Endothelial cell of umbilical vein (primary cell): Measurements from ENCODE around the gene GABRA5. TPM values are rescaled to one million over a fixed set of nuclear protein-coding genes. Genes with fewer than 3 reads are reported as not detected.

Experiments used
- BruUV-seq: library from RNA; stranded (reverse); fragments of 400-500 nt; replicated peaks from 2 replicates; lab custom pipeline; 2021; lab: Mats Ljungman, UMichigan
- CTCF ChIA-PET: fragments of 300-600, 350-600 bp; sonication (Branson Sonifier 250); formaldehyde crosslinking; loops from one replicate; lab custom pipeline; 2021; ENCODE audit warnings: antibody characterized with exemption, inconsistent platforms; lab: Charles Lee
- POLR2A ChIA-PET: fragments of 300-600, 350-600 bp; sonication (Branson Sonifier 250); formaldehyde crosslinking; loops from one replicate; lab custom pipeline; 2021; ENCODE audit warnings: antibody characterized with exemption, inconsistent platforms; lab: Charles Lee
- DNase-seq: peaks from one replicate; pipeline ENCODE4 v3.0.0-alpha.2; 2011; ENCODE audit warnings: low read depth, low spot score
- FAIRE-seq: peaks from 2 replicates; lab custom pipeline; 2011; peaks lifted over from hg19 to GRCh38; lab: Jason Lieb, UNC
- H2AFZ ChIP-seq: 2 replicates; pipeline ENCODE4 v1.6.0; 2012; ENCODE audit warnings: low read depth, low read length, control low read depth, inconsistent platforms
- H3K27ac ChIP-seq: 2 replicates; pipeline ENCODE4 v1.5.1; 2011; ENCODE audit warnings: low read depth, mild to moderate bottlenecking, control low read depth, low read length, moderate library complexity; ENCODE audit not compliant: insufficient read depth
- H3K27me3 ChIP-seq, 2 experiments: 2 replicates each; pipeline versions ENCODE4 v1.6.0 to v1.6.1; 2011; ENCODE audit warnings: low read length in 2 of 2, mixed read lengths in 1 of 2; ENCODE audit not compliant: control insufficient read depth in 2 of 2, insufficient read depth in 2 of 2
- H3K36me3 ChIP-seq, 2 experiments: 2 replicates in 1 of 2; 3 replicates in 1 of 2; pipeline ENCODE4 v1.5.1; 2011; ENCODE audit warnings: low read length in 2 of 2, mild to moderate bottlenecking in 1 of 2, moderate library complexity in 1 of 2; ENCODE audit not compliant: control insufficient read depth in 2 of 2, insufficient read depth in 2 of 2; ENCODE audit errors: extremely low read depth in 1 of 2
- H3K4me1 ChIP-seq: 3 replicates; pipeline ENCODE4 v1.5.1; 2011; ENCODE audit warnings: mild to moderate bottlenecking, low read length; ENCODE audit not compliant: control insufficient read depth, insufficient read depth; ENCODE audit errors: extremely low read depth
- H3K4me2 ChIP-seq: 2 replicates; pipeline ENCODE4 v1.6.1; 2011; ENCODE audit warnings: low read length, control low read depth, mixed read lengths; ENCODE audit not compliant: insufficient read depth
- H3K4me3 ChIP-seq, 3 experiments: fragments of 200-600 bp in 1 of 3; sonication (generic), shearing (Covaris generic) in 1 of 3; replicated peaks in 1 of 3; 2 replicates each; pipeline ENCODE4 v1.5.1; 2011 to 2016; ENCODE audit warnings: control low read depth in 3 of 3, low read length in 3 of 3, mild to moderate bottlenecking in 2 of 3, inconsistent platforms in 1 of 3, low read depth in 1 of 3, moderate library complexity in 1 of 3; ENCODE audit not compliant: insufficient read depth in 1 of 3
- H3K79me2 ChIP-seq: 2 replicates; pipeline ENCODE4 v1.6.0; 2012; ENCODE audit warnings: low read length, inconsistent platforms; ENCODE audit not compliant: control insufficient read depth, insufficient read depth
- H3K9ac ChIP-seq: replicated peaks from 2 replicates; pipeline ENCODE3; 2011; ENCODE audit warnings: low read length, control low read depth; ENCODE audit not compliant: insufficient read depth; ENCODE audit errors: extremely low read depth
- H3K9me1 ChIP-seq: replicated peaks from 3 replicates; pipeline ENCODE4 v1.6.0; 2011; ENCODE audit warnings: mild to moderate bottlenecking, low read length; ENCODE audit not compliant: control insufficient read depth, insufficient read depth; ENCODE audit errors: extremely low read depth
- H3K9me3 ChIP-seq: replicated peaks from 2 replicates; pipeline ENCODE4 v1.5.1; 2012; ENCODE audit warnings: low read length, inconsistent platforms; ENCODE audit not compliant: control insufficient read depth, insufficient read depth
- H4K20me1 ChIP-seq: replicated peaks from 2 replicates; pipeline ENCODE3; 2011; ENCODE audit warnings: mild to moderate bottlenecking, low read length; ENCODE audit not compliant: control insufficient read depth, insufficient read depth; ENCODE audit errors: extremely low read depth
- CTCF ChIP-seq, 2 donors: IDR thresholded peaks; 1 replicate in 1 of 2; 2 replicates in 1 of 2; pipeline ENCODE4 v1.5.1; 2011; ENCODE audit warnings: low read length in 2 of 2, mild to moderate bottlenecking in 2 of 2, moderate library complexity in 2 of 2, control low read depth in 1 of 2, inconsistent platforms in 1 of 2, low read depth in 1 of 2; ENCODE audit not compliant: insufficient read depth in 1 of 2; ENCODE audit errors: extremely low read depth in 1 of 2
- EZH2 ChIP-seq: IDR thresholded peaks from 2 replicates; pipeline ENCODE4 v1.6.1; 2012; ENCODE audit warnings: borderline replicate concordance, low read depth, mild to moderate bottlenecking, moderate library complexity, low read length, inconsistent platforms; ENCODE audit not compliant: severe bottlenecking
- JUN ChIP-seq: IDR thresholded peaks from 2 replicates; pipeline ENCODE4 v1.6.1; 2011; ENCODE audit warnings: borderline replicate concordance, low read depth; ENCODE audit not compliant: insufficient read length, insufficient read depth
- MAX ChIP-seq: IDR thresholded peaks from 2 replicates; pipeline ENCODE4 v1.6.1; 2011; ENCODE audit not compliant: insufficient read depth, insufficient read length
- MYC ChIP-seq: IDR thresholded peaks from one replicate; pipeline ENCODE4 v1.6.1; 2011; ENCODE audit warnings: mild to moderate bottlenecking, low read depth, low read length
- POLR2A ChIP-seq: IDR thresholded peaks from 2 replicates; pipeline ENCODE4 v1.6.1; 2012; ENCODE audit warnings: low read depth, mild to moderate bottlenecking, control low read depth, low read length
- POLR2AphosphoS5 ChIP-seq: IDR thresholded peaks from 2 replicates; pipeline ENCODE4 v1.6.1; 2012; ENCODE audit warnings: low read depth, mild to moderate bottlenecking, control low read depth, low read length, moderate library complexity; ENCODE audit not compliant: insufficient read depth
- dilution Hi-C: fragments of 300-500 bp; cut with MboI; formaldehyde crosslinking; loops from one replicate; pipeline ENCODE4 v1.15.0; 2019; ENCODE audit warnings: low sequenced_read_pairs; ENCODE audit not compliant: extremely low pct_ligation_motif_present
- intact Hi-C: fragments of 100-400 bp; cut with micrococcal nuclease; formaldehyde crosslinking; loops from one replicate; pipeline ENCODE4 v1.10.0; 2022
- polyA plus RNA-seq, 4 experiments: library from polyadenylated mRNA; depleted of rRNA in 3 of 4; stranded (reverse) in 3 of 4; unstranded in 1 of 4; fragments of >200 nt; gene quantifications; 2 replicates each; pipeline versions ENCODE4 v1.2.1 to v1.2.3, GENCODE V29; 2011 to 2012; ENCODE audit warnings: missing spikeins in 1 of 4
- total RNA-seq: library from RNA; stranded (reverse); gene quantifications from 2 replicates; pipeline ENCODE4 v1.2.3, GENCODE V29; 2021

Gene GABRA5
- total and polyA plus RNA-seq, 2 donors (not counting 3 experiments of a cell fraction or from before 2014, with no cell fraction given): not detected

DNA sequence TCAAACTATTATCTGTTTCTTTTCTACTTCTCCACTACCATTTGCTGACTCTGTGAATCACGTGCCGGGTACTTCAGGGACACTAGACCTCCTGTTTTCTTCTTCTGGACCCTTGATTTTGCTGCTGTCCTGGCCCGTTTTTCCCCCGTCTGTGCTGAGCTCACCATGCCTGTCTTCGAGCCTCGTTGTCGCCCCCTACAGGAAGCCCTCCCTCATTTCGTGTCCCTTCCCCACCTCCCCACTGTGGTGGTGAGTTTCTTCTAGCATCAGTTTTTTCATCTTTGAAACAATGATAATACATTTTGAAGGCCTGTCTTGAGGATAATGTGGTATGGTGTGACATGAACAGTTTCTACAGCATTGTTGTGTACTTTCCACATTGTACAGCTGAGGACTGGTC is 117.0 kb downstream of the GABRA5 start:
- intact Hi-C loops: no loop called here
- no peaks in the 10 kb centered on the region for H3K27me3 ChIP-seq
- TF ChIP-seq CTCF (IDR thresholded peaks at IDR 0.05; ENCODE audit: extremely low read depth in 1 of 2, insufficient read depth in 1 of 2, low read depth in 1 of 2, low read length in 2 of 2): no peak
- TF ChIP-seq POLR2A: no peak
- TF ChIP-seq MAX: no peak
- TF ChIP-seq JUN: no peak
- no peak for TF ChIP-seq POLR2AphosphoS5
- TF ChIP-seq MYC: no peak
- no peak for TF ChIP-seq EZH2
- no peaks in the 10 kb centered on the region for H4K20me1 ChIP-seq
- DNase-seq (no peak), FAIRE-seq (no peak)
- H3K4me2 ChIP-seq: no peak overlapping the region
- dilution Hi-C loops: no loop called here
- H3K4me1 ChIP-seq: no peaks in the 10 kb centered on the region
- no peak overlapping the region for H3K27ac ChIP-seq
- peaks cover 2% of the 10 kb centered on the region for H3K9me3 ChIP-seq
- no peaks in the 10 kb centered on the region for H3K9me1 ChIP-seq
- H3K79me2 ChIP-seq: no peaks in the 10 kb centered on the region
- H3K9ac ChIP-seq: no peak overlapping the region
- no peaks in the 10 kb centered on the region for H3K36me3 ChIP-seq
- no peak overlapping the region for H2AFZ ChIP-seq
- H3K4me3 ChIP-seq: no peak overlapping the region
- BruUV-seq: no TSS peak
- CTCF ChIA-PET: no interaction called here
- POLR2A ChIA-PET: no interaction called here
